Stimulated activated naive CD8-positive, alpha-beta T cell treated with anti-CD3 and anti-CD28 coated beads, Interleukin-15, Interleukin-2, amounts not matched to agents 100 ng/mL and 50 ng/mL, for 24 hours (primary cell): ENCODE data around the gene USP46.

Experiments
- H3K27ac Mint-ChIP-seq: one replicate; pipeline ENCODE4 v1.8.0; 2021; ENCODE audit warnings: mild to moderate bottlenecking, mixed read lengths
- H3K27me3 Mint-ChIP-seq: one replicate; pipeline ENCODE4 v1.8.0; 2021; ENCODE audit warnings: mixed read lengths
- H3K36me3 Mint-ChIP-seq: one replicate; pipeline ENCODE4 v1.8.0; 2021; ENCODE audit warnings: low read depth, mixed read lengths
- H3K4me1 Mint-ChIP-seq: one replicate; pipeline ENCODE4 v1.8.0; 2021; ENCODE audit warnings: low read depth, mixed read lengths
- H3K4me3 Mint-ChIP-seq: one replicate; pipeline ENCODE4 v1.8.0; 2021; ENCODE audit warnings: mild to moderate bottlenecking, mixed read lengths
- H3K9me3 Mint-ChIP-seq: one replicate; pipeline ENCODE4 v1.8.0; 2021; ENCODE audit warnings: mixed read lengths

Gene USP46

GRCh38 chr4:52578951-52579350 lies 80.2 kb downstream of the USP46 start:
- H3K36me3 Mint-ChIP-seq, result no peaks in the 10 kb centered on the region
- H3K9me3 Mint-ChIP-seq, result no peaks in the 10 kb centered on the region
- H3K27me3 Mint-ChIP-seq, result no peaks in the 10 kb centered on the region
- H3K27ac Mint-ChIP-seq, result no peak overlapping the region
- no peak overlapping the region for H3K4me3 Mint-ChIP-seq
- peaks cover 4% of the 10 kb centered on the region for H3K4me1 Mint-ChIP-seq

- no peaks in the 10 kb centered on the region for H3K9me3 Mint-ChIP-seq
- H3K27ac Mint-ChIP-seq, result no peak overlapping the region
- H3K36me3 Mint-ChIP-seq, result no peaks in the 10 kb centered on the region
- no peak overlapping the region for H3K4me3 Mint-ChIP-seq
- H3K27me3 Mint-ChIP-seq, result peaks cover 3% of the 10 kb centered on the region
- H3K4me1 Mint-ChIP-seq, result peaks cover 4% of the 10 kb centered on the region
Observed at GRCh38 chr4:52577624-52577962, 81.5 kb downstream of the USP46 start.

GRCh38 chr4:52576961-52577623 lies 82.0 kb downstream of the USP46 start:
- H3K4me3 Mint-ChIP-seq, result no peak overlapping the region
- H3K9me3 Mint-ChIP-seq, result no peaks in the 10 kb centered on the region
- peaks cover 4% of the 10 kb centered on the region for H3K4me1 Mint-ChIP-seq
- H3K27me3 Mint-ChIP-seq, result peaks cover 3% of the 10 kb centered on the region
- no peaks in the 10 kb centered on the region for H3K36me3 Mint-ChIP-seq
- H3K27ac Mint-ChIP-seq, result no peak overlapping the region

GRCh38 chr4:52576326-52576725 lies 82.8 kb downstream of the USP46 start:
- Mint-ChIP-seq H3K27ac (no peak overlapping the region), H3K9me3 (no peaks in the 10 kb centered on the region), H3K4me1 (peaks cover 4% of the 10 kb centered on the region), H3K4me3 (no peak overlapping the region), H3K27me3 (peaks cover 3% of the 10 kb centered on the region), H3K36me3 (no peaks in the 10 kb centered on the region)

- Mint-ChIP-seq H3K4me3 (no peak overlapping the region), H3K27ac (no peak overlapping the region)
Observed at GRCh38 chr4:52575406-52575805, 83.7 kb downstream of the USP46 start.

GRCh38 chr4:52574036-52574435 lies 85.1 kb downstream of the USP46 start:
- H3K9me3 Mint-ChIP-seq, result no peaks in the 10 kb centered on the region
- H3K4me1 Mint-ChIP-seq, result peaks cover 4% of the 10 kb centered on the region
- peaks cover 3% of the 10 kb centered on the region for H3K27me3 Mint-ChIP-seq
- no peak overlapping the region for H3K4me3 Mint-ChIP-seq
- H3K27ac Mint-ChIP-seq, result no peak overlapping the region
- no peaks in the 10 kb centered on the region for H3K36me3 Mint-ChIP-seq

More at GRCh38 chr4:52575406-52575805, 83.7 kb downstream of the USP46 start:
- H3K4me1 Mint-ChIP-seq, result peaks cover 4% of the 10 kb centered on the region
- peaks cover 3% of the 10 kb centered on the region for H3K27me3 Mint-ChIP-seq
- H3K9me3 Mint-ChIP-seq, result no peaks in the 10 kb centered on the region
- no peaks in the 10 kb centered on the region for H3K36me3 Mint-ChIP-seq

- Mint-ChIP-seq H3K27me3 (peaks cover 3% of the 10 kb centered on the region), H3K36me3 (no peaks in the 10 kb centered on the region), H3K27ac (no peak overlapping the region), H3K4me1 (peaks cover 4% of the 10 kb centered on the region), H3K4me3 (no peak overlapping the region), H3K9me3 (no peaks in the 10 kb centered on the region)
Observed at GRCh38 chr4:52573551-52573950, 85.5 kb downstream of the USP46 start.

- H3K27me3 Mint-ChIP-seq, result peaks cover 3% of the 10 kb centered on the region
- no peak overlapping the region for H3K27ac Mint-ChIP-seq
- no peaks in the 10 kb centered on the region for H3K36me3 Mint-ChIP-seq
- H3K9me3 Mint-ChIP-seq, result no peaks in the 10 kb centered on the region
- H3K4me3 Mint-ChIP-seq, result no peak overlapping the region
- peaks cover 4% of the 10 kb centered on the region for H3K4me1 Mint-ChIP-seq
Observed at GRCh38 chr4:52572936-52573485, 86.1 kb downstream of the USP46 start.

GRCh38 chr4:52568351-52568750 lies 90.8 kb downstream of the USP46 start:
- H3K27ac Mint-ChIP-seq, result no peak overlapping the region

GRCh38 chr4:52566136-52567031 lies 92.7 kb downstream of the USP46 start:
- Mint-ChIP-seq H3K9me3 (no peaks in the 10 kb centered on the region), H3K36me3 (no peaks in the 10 kb centered on the region), H3K27me3 (no peaks in the 10 kb centered on the region), H3K4me3 (no peak overlapping the region), H3K4me1 (no peaks in the 10 kb centered on the region), H3K27ac (no peak overlapping the region)

More at GRCh38 chr4:52568351-52568750, 90.8 kb downstream of the USP46 start:
- no peaks in the 10 kb centered on the region for H3K27me3 Mint-ChIP-seq
- H3K4me1 Mint-ChIP-seq, result no peaks in the 10 kb centered on the region
- H3K36me3 Mint-ChIP-seq, result no peaks in the 10 kb centered on the region
- H3K9me3 Mint-ChIP-seq, result no peaks in the 10 kb centered on the region
- H3K4me3 Mint-ChIP-seq, result no peak overlapping the region

- no peak overlapping the region for H3K27ac Mint-ChIP-seq
- H3K27me3 Mint-ChIP-seq, result peaks cover 18% of the 10 kb centered on the region
- H3K4me3 Mint-ChIP-seq, result no peak overlapping the region
- H3K9me3 Mint-ChIP-seq, result no peaks in the 10 kb centered on the region
- H3K4me1 Mint-ChIP-seq, result no peaks in the 10 kb centered on the region
- no peaks in the 10 kb centered on the region for H3K36me3 Mint-ChIP-seq
Observed at GRCh38 chr4:52560844-52561280, 98.2 kb downstream of the USP46 start.

- Mint-ChIP-seq H3K4me3 (no peak overlapping the region), H3K4me1 (no peaks in the 10 kb centered on the region)
Observed at GRCh38 chr4:52555356-52555716, 103.8 kb downstream of the USP46 start.

GRCh38 chr4:52554612-52555355 lies 104.3 kb downstream of the USP46 start:
- Mint-ChIP-seq H3K9me3 (no peaks in the 10 kb centered on the region), H3K27ac (no peak overlapping the region), H3K27me3 (peaks cover 32% of the 10 kb centered on the region), H3K4me3 (no peak overlapping the region), H3K4me1 (no peaks in the 10 kb centered on the region), H3K36me3 (no peaks in the 10 kb centered on the region)

More at GRCh38 chr4:52555356-52555716, 103.8 kb downstream of the USP46 start:
- Mint-ChIP-seq H3K27ac (no peak overlapping the region), H3K9me3 (no peaks in the 10 kb centered on the region), H3K36me3 (no peaks in the 10 kb centered on the region), H3K27me3 (peaks cover 32% of the 10 kb centered on the region)

GRCh38 chr4:52552778-52553177 lies 106.3 kb downstream of the USP46 start:
- Mint-ChIP-seq H3K27ac (no peak overlapping the region), H3K4me3 (no peak overlapping the region), H3K9me3 (no peaks in the 10 kb centered on the region), H3K36me3 (no peaks in the 10 kb centered on the region), H3K27me3 (peaks cover 35% of the 10 kb centered on the region), H3K4me1 (no peaks in the 10 kb centered on the region)

GRCh38 chr4:52551487-52551886 lies 107.6 kb downstream of the USP46 start:
- no peaks in the 10 kb centered on the region for H3K4me1 Mint-ChIP-seq
- no peaks in the 10 kb centered on the region for H3K36me3 Mint-ChIP-seq
- H3K27ac Mint-ChIP-seq, result no peak overlapping the region
- H3K4me3 Mint-ChIP-seq, result no peak overlapping the region
- no peaks in the 10 kb centered on the region for H3K9me3 Mint-ChIP-seq
- H3K27me3 Mint-ChIP-seq, result peaks cover 27% of the 10 kb centered on the region
